Kidney (tissue), 14 donors: ENCODE data around the gene IL1RAPL1. TPM values are rescaled to one million over a fixed set of nuclear protein-coding genes. Genes with fewer than 3 reads are reported as not detected.

Experiments
- DNase-seq, 5 donors: peaks; one replicate each; pipeline ENCODE4 v3.0.0-alpha.2; 2013 to 2020
- FAIRE-seq: peaks from 2 replicates; lab custom pipeline; 2012; peaks lifted over from hg19 to GRCh38; lab: Jason Lieb, UNC
- H3K27ac ChIP-seq, 2 donors: one replicate each; pipeline ENCODE4 v1.7.0; 2013; ENCODE audit warnings: low read depth in 2 of 2, low read length in 2 of 2, inconsistent platforms in 1 of 2
- H3K27me3 ChIP-seq: one replicate; pipeline ENCODE4 v1.7.1; 2013; ENCODE audit warnings: low read length, inconsistent platforms; ENCODE audit not compliant: control insufficient read depth, insufficient read depth
- H3K36me3 ChIP-seq, 3 donors: one replicate each; pipeline versions ENCODE4 v1.7.0 to v1.7.1; 2013; ENCODE audit warnings: low read length in 3 of 3, control low read depth in 1 of 3, inconsistent platforms in 1 of 3; ENCODE audit not compliant: insufficient read depth in 3 of 3, control insufficient read depth in 2 of 3
- H3K4me1 ChIP-seq, 3 donors: one replicate each; pipeline versions ENCODE4 v1.7.0 to v1.7.1; 2013; ENCODE audit warnings: low read length in 3 of 3, inconsistent platforms in 1 of 3, low read depth in 1 of 3; ENCODE audit not compliant: control insufficient read depth in 2 of 3, insufficient read depth in 2 of 3
- H3K4me3 ChIP-seq, 3 donors: one replicate each; pipeline versions ENCODE4 v1.7.0 to v1.8.1; 2013; ENCODE audit warnings: low read length in 3 of 3, control low read depth in 1 of 3, inconsistent platforms in 1 of 3
- H3K9ac ChIP-seq, 3 donors: one replicate each; pipeline versions ENCODE4 v1.7.0 to v1.7.1; 2013; ENCODE audit warnings: low read length in 3 of 3, control low read depth in 1 of 3, inconsistent platforms in 1 of 3
- H3K9me3 ChIP-seq, 3 donors: one replicate each; pipeline versions ENCODE4 v1.7.0 to v1.7.1; 2013; ENCODE audit warnings: low read length in 3 of 3, control low read depth in 1 of 3, inconsistent platforms in 1 of 3; ENCODE audit not compliant: control insufficient read depth in 2 of 3, insufficient read depth in 1 of 3
- intact Hi-C: fragments of 100-400 bp; cut with DNase I; formaldehyde crosslinking; loops from one replicate; pipeline ENCODE4 v1.11.1; 2022
- polyA plus RNA-seq: library from polyadenylated mRNA; stranded (reverse); fragments of 350-450 nt; fragmentation: Illumina TruSeq; extraction: RNeasy Lipid Tissue Mini Kit (QIAGEN cat#74804); gene quantifications from one replicate; pipeline ENCODE4 v1.2.3, GENCODE V29; 2014; ENCODE audit warnings: low read depth, low replicate concordance; ENCODE audit not compliant: insufficient read depth
- total RNA-seq: library from RNA; stranded (reverse); fragmentation: NEBNext Ultra II Directional; extraction: Animal tissue kit (Norgen Biotek cat#: 25700); gene quantifications from one replicate; pipeline ENCODE4 v1.2.1, GENCODE V29; 2021
- TF ChIP-seq, protein P1 (sequence below): IDR thresholded peaks from 3 replicates; pipeline ENCODE4 v1.5.1; 2012; ENCODE audit warnings: mild to moderate bottlenecking, moderate library complexity, borderline replicate concordance; ENCODE audit not compliant: insufficient read depth; ENCODE audit errors: extremely low read depth
- donor health status: control.
- donor health status: control.
- donor health status: control.
- donor health status: control.
- donor health status: control.
- donor health status: DM: yes; HTN: yes; CAD: no.
- donor health status: Normal renal cell carcinoma (clear cell type).

Gene IL1RAPL1
- total and polyA plus RNA-seq, 2 donors from 2014 or later: 0.19 TPM; not detected in 1

GRCh38 chrX:29872831-29873230, 1285.6 kb downstream of the IL1RAPL1 start:
- intact Hi-C loops: no loop called here
- no peak overlapping the region for H3K9ac ChIP-seq
- no peak overlapping the region for H3K27ac ChIP-seq
- H3K36me3 ChIP-seq: no peaks in the 10 kb centered on the region
- no peak for DNase-seq
- no peak for FAIRE-seq
- H3K4me1 ChIP-seq: no peaks in the 10 kb centered on the region
- TF ChIP-seq, protein P1, sequence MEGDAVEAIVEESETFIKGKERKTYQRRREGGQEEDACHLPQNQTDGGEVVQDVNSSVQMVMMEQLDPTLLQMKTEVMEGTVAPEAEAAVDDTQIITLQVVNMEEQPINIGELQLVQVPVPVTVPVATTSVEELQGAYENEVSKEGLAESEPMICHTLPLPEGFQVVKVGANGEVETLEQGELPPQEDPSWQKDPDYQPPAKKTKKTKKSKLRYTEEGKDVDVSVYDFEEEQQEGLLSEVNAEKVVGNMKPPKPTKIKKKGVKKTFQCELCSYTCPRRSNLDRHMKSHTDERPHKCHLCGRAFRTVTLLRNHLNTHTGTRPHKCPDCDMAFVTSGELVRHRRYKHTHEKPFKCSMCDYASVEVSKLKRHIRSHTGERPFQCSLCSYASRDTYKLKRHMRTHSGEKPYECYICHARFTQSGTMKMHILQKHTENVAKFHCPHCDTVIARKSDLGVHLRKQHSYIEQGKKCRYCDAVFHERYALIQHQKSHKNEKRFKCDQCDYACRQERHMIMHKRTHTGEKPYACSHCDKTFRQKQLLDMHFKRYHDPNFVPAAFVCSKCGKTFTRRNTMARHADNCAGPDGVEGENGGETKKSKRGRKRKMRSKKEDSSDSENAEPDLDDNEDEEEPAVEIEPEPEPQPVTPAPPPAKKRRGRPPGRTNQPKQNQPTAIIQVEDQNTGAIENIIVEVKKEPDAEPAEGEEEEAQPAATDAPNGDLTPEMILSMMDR: no peak
- H3K4me3 ChIP-seq: no peak overlapping the region
- H3K27me3 ChIP-seq: no peaks in the 10 kb centered on the region
- no peaks in the 10 kb centered on the region for H3K9me3 ChIP-seq

DNA sequence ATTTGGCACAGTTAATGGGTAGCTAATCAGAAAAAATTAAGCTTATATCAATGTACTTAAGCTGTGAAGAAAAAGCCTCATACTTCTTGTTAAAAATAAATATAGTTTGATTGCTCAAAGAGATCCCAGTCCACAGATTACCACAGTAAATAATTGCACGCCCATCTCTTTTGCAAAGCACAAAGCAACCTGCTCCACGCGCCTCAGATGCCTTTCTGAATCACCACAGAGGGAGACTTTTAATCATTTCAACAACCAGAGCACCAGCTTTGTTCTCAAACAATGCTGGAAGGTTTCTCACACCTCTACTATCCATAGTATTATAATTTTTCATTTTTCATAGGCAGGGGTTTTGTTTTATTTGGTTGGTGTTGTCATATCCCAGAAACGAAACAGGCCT, 1289.5 kb downstream of the IL1RAPL1 start:
- intact Hi-C loops: no loop called here
- H3K4me3 ChIP-seq: no peak overlapping the region
- no peak overlapping the region for H3K9ac ChIP-seq
- FAIRE-seq: no peak
- no peaks in the 10 kb centered on the region for H3K36me3 ChIP-seq
- H3K4me1 ChIP-seq: no peaks in the 10 kb centered on the region
- DNase-seq: no peak
- no peak overlapping the region for H3K27ac ChIP-seq
- H3K9me3 ChIP-seq: no peaks in the 10 kb centered on the region
- TF ChIP-seq, protein P1: no peak
- no peaks in the 10 kb centered on the region for H3K27me3 ChIP-seq

- no peak for FAIRE-seq
- no peaks in the 10 kb centered on the region for H3K36me3 ChIP-seq
- TF ChIP-seq, protein P1: no peak
Observed at GRCh38 chrX:29880977-29881376, 1293.7 kb downstream of the IL1RAPL1 start.

DNA sequence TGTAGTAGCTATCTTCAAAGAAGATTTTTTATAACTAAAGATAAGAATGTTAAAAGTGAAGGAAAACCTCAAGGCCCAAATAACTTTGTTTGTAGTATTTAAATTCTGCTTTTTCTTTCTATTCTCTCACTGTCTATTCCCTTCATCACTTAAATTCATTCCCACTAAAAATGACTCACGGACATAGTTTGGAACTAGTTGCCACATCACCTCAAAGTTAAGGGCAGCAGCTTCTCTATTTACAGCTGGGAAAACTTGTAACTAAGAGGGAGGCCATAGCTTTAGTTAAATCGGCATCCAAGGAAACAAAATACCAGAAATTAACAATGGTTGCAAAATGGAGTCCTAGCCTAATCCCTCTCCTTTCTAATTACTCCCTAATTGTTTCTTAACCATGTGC, 1302.8 kb downstream of the IL1RAPL1 start:
- DNase-seq: no peak
- Histone ChIP-seq H3K4me1 (no peaks in the 10 kb centered on the region), H3K9ac (no peak overlapping the region), H3K4me3 (no peak overlapping the region), H3K36me3 (no peaks in the 10 kb centered on the region), H3K27me3 (no peaks in the 10 kb centered on the region), H3K9me3 (no peaks in the 10 kb centered on the region), H3K27ac (no peak overlapping the region)
- TF ChIP-seq, protein P1: no peak
- intact Hi-C loops: no loop called here
- no peak for FAIRE-seq

More at GRCh38 chrX:29880977-29881376, 1293.7 kb downstream of the IL1RAPL1 start:
- no peak overlapping the region for H3K4me3 ChIP-seq
- H3K27me3 ChIP-seq: no peaks in the 10 kb centered on the region
- intact Hi-C loops: no loop called here
- H3K4me1 ChIP-seq: no peaks in the 10 kb centered on the region
- no peak overlapping the region for H3K9ac ChIP-seq
- H3K9me3 ChIP-seq: no peaks in the 10 kb centered on the region
- DNase-seq: no peak
- H3K27ac ChIP-seq: no peak overlapping the region
